HepG2 (cell line): ENCODE measurements around the gene GRB2. TPM values are rescaled to one million over a fixed set of nuclear protein-coding genes. Genes with fewer than 3 reads are reported as not detected.
A peak's percentile ranks its signal among the peaks of the same experiment; 100 is the strongest.

Experiments
- CC2D1A ChIP-seq: sonication (generic); formaldehyde crosslinking; IDR thresholded peaks from 2 replicates; pipeline ENCODE4 v1.8.1; 2023; ENCODE audit warnings: mild to moderate bottlenecking, missing genetic modification reagents
- CREB1 ChIP-seq, 2 experiments: fragments of 450-650 bp in 1 of 2; IDR thresholded peaks; 2 replicates each; pipeline ENCODE4 v1.6.1; 2016 to 2017; ENCODE audit warnings: control low read depth in 1 of 2, mild to moderate bottlenecking in 1 of 2, missing compliant biosample characterization in 1 of 2, missing genetic modification characterization in 1 of 2
- EZH2 ChIP-seq: conservative IDR thresholded peaks from 2 replicates; pipeline ENCODE4 v1.6.1; 2012; ENCODE audit warnings: mild to moderate bottlenecking, low read depth, low read length, moderate library complexity
- FOXJ3 ChIP-seq: sonication (generic); formaldehyde crosslinking; IDR thresholded peaks from 2 replicates; pipeline ENCODE4 v1.4.0; 2020; ENCODE audit warnings: missing genetic modification reagents, mild to moderate bottlenecking, borderline replicate concordance
- HOXA7 ChIP-seq: sonication (generic); formaldehyde crosslinking; IDR thresholded peaks from 2 replicates; pipeline ENCODE4 v1.8.1; 2022; ENCODE audit warnings: mild to moderate bottlenecking, missing genetic modification reagents, moderate library complexity
- MTA3 ChIP-seq: sonication (generic); formaldehyde crosslinking; IDR thresholded peaks from 2 replicates; pipeline ENCODE4 v1.4.0; 2020; ENCODE audit warnings: missing genetic modification reagents
- REPIN1 ChIP-seq: sonication (generic); formaldehyde crosslinking; IDR thresholded peaks from 2 replicates; pipeline ENCODE4 v1.8.0; 2022; ENCODE audit warnings: missing genetic modification reagents, low read depth, mild to moderate bottlenecking, borderline replicate concordance
- SALL1 ChIP-seq: sonication (generic); formaldehyde crosslinking; IDR thresholded peaks from 2 replicates; pipeline ENCODE4 v1.8.0; 2022; ENCODE audit warnings: mild to moderate bottlenecking, missing genetic modification reagents
- SIX4 ChIP-seq: sonication (generic); formaldehyde crosslinking; IDR thresholded peaks from 2 replicates; pipeline ENCODE4 v1.4.0; 2020; ENCODE audit warnings: missing genetic modification reagents
- SRY ChIP-seq: sonication (generic); formaldehyde crosslinking; IDR thresholded peaks from 2 replicates; pipeline ENCODE4 v1.8.0; 2022; ENCODE audit warnings: mild to moderate bottlenecking, missing genetic modification reagents
- ZBTB20 ChIP-seq: sonication (generic); formaldehyde crosslinking; IDR thresholded peaks from 2 replicates; pipeline ENCODE4 v1.8.1; 2023; ENCODE audit warnings: missing genetic modification reagents, low read depth, mild to moderate bottlenecking, borderline replicate concordance
- ZBTB38 ChIP-seq: sonication (generic); formaldehyde crosslinking; IDR thresholded peaks from 2 replicates; pipeline ENCODE4 v1.5.1; 2020; ENCODE audit warnings: mild to moderate bottlenecking, missing genetic modification reagents
- ZBTB4 ChIP-seq: sonication (generic); formaldehyde crosslinking; IDR thresholded peaks from 2 replicates; pipeline ENCODE4 v1.4.0; 2020; ENCODE audit warnings: missing genetic modification reagents, mild to moderate bottlenecking, borderline replicate concordance
- ZNF160 ChIP-seq: sonication (generic); formaldehyde crosslinking; IDR thresholded peaks from 2 replicates; pipeline ENCODE4 v1.8.0; 2022; ENCODE audit warnings: mild to moderate bottlenecking, inconsistent platforms, missing genetic modification reagents
- ZNF256 ChIP-seq: sonication (generic); formaldehyde crosslinking; conservative IDR thresholded peaks from 2 replicates; pipeline ENCODE4 v1.4.0; 2020; ENCODE audit warnings: missing genetic modification reagents
- ZNF570 ChIP-seq: sonication (generic); formaldehyde crosslinking; IDR thresholded peaks from 2 replicates; pipeline ENCODE4 v1.4.0; 2020; ENCODE audit warnings: mild to moderate bottlenecking, missing genetic modification reagents, borderline replicate concordance
- ZNF589 ChIP-seq: sonication (generic); formaldehyde crosslinking; conservative IDR thresholded peaks from 2 replicates; pipeline ENCODE4 v1.8.0; 2022; ENCODE audit warnings: mild to moderate bottlenecking, moderate library complexity, missing genetic modification reagents
- ZNF629 ChIP-seq: sonication (generic); formaldehyde crosslinking; conservative IDR thresholded peaks from 2 replicates; pipeline ENCODE4 v1.5.0; 2020; ENCODE audit warnings: missing genetic modification reagents
- ZNF709 ChIP-seq: sonication (generic); formaldehyde crosslinking; IDR thresholded peaks from 2 replicates; pipeline ENCODE4 v1.5.0; 2020; ENCODE audit warnings: mild to moderate bottlenecking, missing genetic modification reagents
- ZNF776 ChIP-seq: sonication (generic); formaldehyde crosslinking; IDR thresholded peaks from 2 replicates; pipeline ENCODE4 v1.4.0; 2020; ENCODE audit warnings: mild to moderate bottlenecking, missing genetic modification reagents
- polyA plus RNA-seq, 8 experiments: library from polyadenylated mRNA; depleted of rRNA in 3 of 8; stranded (reverse) in 7 of 8; unstranded in 1 of 8; fragments of >200 nt; fragmentation: Illumina TruSeq in 4 of 8; extraction: Trizol in 4 of 8; gene quantifications; 2 replicates each; pipeline versions ENCODE4 v1.2.1 to v1.2.3, GENCODE V29; 2011 to 2016; ENCODE audit warnings: low read depth in 4 of 8, missing spikeins in 1 of 8, mixed read lengths in 1 of 8; ENCODE audit not compliant: insufficient read depth in 1 of 8
- total RNA-seq, 5 experiments: library from RNA; depleted of rRNA; stranded (reverse); fragments of >200 nt; fragmentation: Illumina TruSeq; extraction: Trizol; gene quantifications; 2 replicates each; pipeline ENCODE4 v1.2.3, GENCODE V29; 2016; ENCODE audit warnings: low read depth in 1 of 5
- TF ChIP-seq, protein P1 (sequence below): sonication (generic); formaldehyde crosslinking; IDR thresholded peaks from 2 replicates; pipeline ENCODE4 v1.5.1; 2020; ENCODE audit warnings: mild to moderate bottlenecking, missing genetic modification reagents, borderline replicate concordance

The GRB2 gene
- total and polyA plus RNA-seq, 2 of the 13 experiments (the other 11 are each of a cell fraction or from before 2014, with no cell fraction given): 84.6 to 92.3 TPM

DNA sequence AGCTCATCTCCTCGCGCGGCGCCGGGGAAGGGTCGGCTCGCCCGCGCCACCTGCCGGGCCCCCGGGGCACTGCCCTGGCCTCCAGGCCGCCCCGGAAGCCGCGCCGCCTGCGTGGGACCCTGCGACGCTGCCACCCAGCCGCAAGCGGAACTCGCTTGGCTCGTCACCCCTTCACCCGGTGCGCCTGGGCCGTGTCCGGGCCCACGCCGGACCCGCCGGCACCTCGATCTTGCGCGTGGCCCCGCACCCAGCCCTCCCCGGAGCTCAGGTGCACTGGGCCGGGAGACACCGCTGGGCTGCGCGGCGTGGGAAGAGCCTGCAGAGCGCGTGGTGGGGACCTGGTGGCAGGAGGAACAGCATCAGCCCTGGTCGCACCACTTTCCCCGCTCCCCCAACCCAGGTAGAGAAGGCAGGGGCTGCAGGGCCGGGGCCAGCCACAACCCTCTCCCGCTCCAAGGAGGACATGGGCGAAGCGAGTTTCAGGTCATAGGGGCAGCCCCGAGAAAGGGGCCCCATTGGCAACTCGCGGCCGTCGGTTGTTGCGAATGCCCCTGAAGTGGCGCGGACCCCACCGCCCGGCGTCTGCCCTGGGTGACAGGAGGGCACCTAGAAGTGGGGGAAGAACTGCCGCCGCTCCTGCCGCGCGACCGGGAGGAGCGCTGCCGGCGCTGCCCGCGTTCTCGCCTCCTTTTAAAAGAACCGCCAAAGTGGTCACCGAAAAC, 134.1 kb downstream of the GRB2 start (continued):
- TF ChIP-seq ZBTB4 (CRISPR knock-in tag) (no peak; the same call in 1 of the 2 replicates), ZBTB38 (CRISPR knock-in tag) (0 out of 2 replicates have a peak, but pooled peaks have one; percentile 48), ZNF570 (CRISPR knock-in tag) (no peak), SALL1 (peak; percentile 40), FOXJ3 (CRISPR knock-in tag) (no peak), ZNF629 (CRISPR knock-in tag) (no peak), MTA3 (CRISPR knock-in tag) (no peak), ZNF589 (CRISPR knock-in tag) (peak; percentile 81; the same call in 1 of the 2 replicates), ZNF256 (CRISPR knock-in tag) (no peak; the same call in 1 of the 2 replicates), ZNF160 (CRISPR knock-in tag) (peak; percentile 88), CREB1 (IDR thresholded peaks at IDR 0.05) (peak; percentile 83; the same call in 1 of the 2 replicates), CREB1 (CRISPR knock-in tag; IDR thresholded peaks at IDR 0.05) (no peak), REPIN1 (CRISPR knock-in tag) (peak; percentile 68), ZBTB20 (CRISPR knock-in tag) (no peak), ZNF776 (CRISPR knock-in tag) (peak; percentile 99), EZH2 (no peak), ZNF709 (no peak; the same call in 1 of the 2 replicates), CC2D1A (CRISPR knock-in tag) (0 out of 2 replicates have a peak, but pooled peaks have one; percentile 82), SRY (CRISPR knock-in tag) (peak; percentile 50; the same call in 1 of the 2 replicates), HOXA7 (CRISPR knock-in tag) (no peak), SIX4 (CRISPR knock-in tag) (peak; percentile 21; the same call in 1 of the 2 replicates)
- TF ChIP-seq, protein P1, sequence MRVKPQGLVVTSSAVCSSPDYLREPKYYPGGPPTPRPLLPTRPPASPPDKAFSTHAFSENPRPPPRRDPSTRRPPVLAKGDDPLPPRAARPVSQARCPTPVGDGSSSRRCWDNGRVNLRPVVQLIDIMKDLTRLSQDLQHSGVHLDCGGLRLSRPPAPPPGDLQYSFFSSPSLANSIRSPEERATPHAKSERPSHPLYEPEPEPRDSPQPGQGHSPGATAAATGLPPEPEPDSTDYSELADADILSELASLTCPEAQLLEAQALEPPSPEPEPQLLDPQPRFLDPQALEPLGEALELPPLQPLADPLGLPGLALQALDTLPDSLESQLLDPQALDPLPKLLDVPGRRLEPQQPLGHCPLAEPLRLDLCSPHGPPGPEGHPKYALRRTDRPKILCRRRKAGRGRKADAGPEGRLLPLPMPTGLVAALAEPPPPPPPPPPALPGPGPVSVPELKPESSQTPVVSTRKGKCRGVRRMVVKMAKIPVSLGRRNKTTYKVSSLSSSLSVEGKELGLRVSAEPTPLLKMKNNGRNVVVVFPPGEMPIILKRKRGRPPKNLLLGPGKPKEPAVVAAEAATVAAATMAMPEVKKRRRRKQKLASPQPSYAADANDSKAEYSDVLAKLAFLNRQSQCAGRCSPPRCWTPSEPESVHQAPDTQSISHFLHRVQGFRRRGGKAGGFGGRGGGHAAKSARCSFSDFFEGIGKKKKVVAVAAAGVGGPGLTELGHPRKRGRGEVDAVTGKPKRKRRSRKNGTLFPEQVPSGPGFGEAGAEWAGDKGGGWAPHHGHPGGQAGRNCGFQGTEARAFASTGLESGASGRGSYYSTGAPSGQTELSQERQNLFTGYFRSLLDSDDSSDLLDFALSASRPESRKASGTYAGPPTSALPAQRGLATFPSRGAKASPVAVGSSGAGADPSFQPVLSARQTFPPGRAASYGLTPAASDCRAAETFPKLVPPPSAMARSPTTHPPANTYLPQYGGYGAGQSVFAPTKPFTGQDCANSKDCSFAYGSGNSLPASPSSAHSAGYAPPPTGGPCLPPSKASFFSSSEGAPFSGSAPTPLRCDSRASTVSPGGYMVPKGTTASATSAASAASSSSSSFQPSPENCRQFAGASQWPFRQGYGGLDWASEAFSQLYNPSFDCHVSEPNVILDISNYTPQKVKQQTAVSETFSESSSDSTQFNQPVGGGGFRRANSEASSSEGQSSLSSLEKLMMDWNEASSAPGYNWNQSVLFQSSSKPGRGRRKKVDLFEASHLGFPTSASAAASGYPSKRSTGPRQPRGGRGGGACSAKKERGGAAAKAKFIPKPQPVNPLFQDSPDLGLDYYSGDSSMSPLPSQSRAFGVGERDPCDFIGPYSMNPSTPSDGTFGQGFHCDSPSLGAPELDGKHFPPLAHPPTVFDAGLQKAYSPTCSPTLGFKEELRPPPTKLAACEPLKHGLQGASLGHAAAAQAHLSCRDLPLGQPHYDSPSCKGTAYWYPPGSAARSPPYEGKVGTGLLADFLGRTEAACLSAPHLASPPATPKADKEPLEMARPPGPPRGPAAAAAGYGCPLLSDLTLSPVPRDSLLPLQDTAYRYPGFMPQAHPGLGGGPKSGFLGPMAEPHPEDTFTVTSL (CRISPR knock-in tag): no peak; the same call in 1 of the 2 replicates
